ENCODE data around the gene SLC25A52.

The SLC25A52 gene

DNA sequence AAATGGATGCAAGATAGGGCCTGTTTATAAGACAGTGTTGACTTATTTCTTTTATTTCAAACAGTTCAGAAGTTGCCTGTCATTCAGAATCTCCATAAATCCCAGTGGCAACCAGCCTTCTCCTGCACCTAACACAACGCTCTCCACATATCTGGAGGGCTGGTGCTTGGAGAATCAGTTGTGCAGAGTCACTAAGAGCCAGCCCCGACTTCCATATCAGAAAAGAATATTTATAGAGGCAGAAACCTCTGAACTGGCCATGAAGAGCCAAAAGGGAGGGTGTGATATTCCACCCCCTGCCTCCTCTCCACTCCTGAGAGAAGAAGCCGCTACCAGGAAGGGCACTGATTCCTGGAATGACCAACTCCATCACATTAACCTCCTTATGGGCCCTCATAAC, 42.3 kb downstream of the SLC25A52 start:
- Histone ChIP-seq H3K4me1 (ENCODE audit: control insufficient read depth, insufficient read depth, low read length) (no peaks in the 10 kb centered on the region), H3K27me3 (ENCODE audit: control insufficient read depth, insufficient read depth, low read length) (peaks cover 3% of the 10 kb centered on the region), H3K4me2 (ENCODE audit: low read length) (no peak overlapping the region), H3K9me3 (replicated peaks; ENCODE audit: low read length) (no peaks in the 10 kb centered on the region), H3K9ac (ENCODE audit: low read depth, low read length) (no peak overlapping the region), H3K36me3 (ENCODE audit: insufficient read depth, low read length) (no peaks in the 10 kb centered on the region), H3K4me3 (ENCODE audit: low read length) (no peak overlapping the region)

DNA sequence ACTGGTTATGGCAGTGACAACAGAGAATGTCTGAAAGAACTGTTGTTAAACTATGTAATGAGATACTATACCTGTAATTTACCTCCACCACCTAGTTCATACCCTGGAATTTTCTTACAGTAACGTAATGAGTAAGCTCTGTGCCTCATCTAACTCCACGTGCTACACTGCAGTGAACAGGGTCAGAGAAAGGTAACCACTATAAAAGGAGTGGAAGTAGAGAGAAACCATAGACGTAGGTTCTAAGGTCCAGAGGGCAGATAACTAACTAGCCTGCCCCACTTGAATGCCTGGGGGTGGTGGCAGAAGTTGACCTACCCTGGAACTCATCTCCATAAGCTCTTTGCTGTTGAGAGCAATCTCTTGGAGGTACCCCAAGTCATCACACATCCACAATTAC, 44.3 kb downstream of the SLC25A52 start:
- H3K4me3 ChIP-seq (ENCODE audit: low read length), result no peak overlapping the region
- H3K9ac ChIP-seq (ENCODE audit: low read depth, low read length), result no peak overlapping the region
- H3K36me3 ChIP-seq (ENCODE audit: insufficient read depth, low read length), result no peaks in the 10 kb centered on the region
- no peaks in the 10 kb centered on the region for H3K4me1 ChIP-seq (ENCODE audit: control insufficient read depth, insufficient read depth, low read length)
- H3K4me2 ChIP-seq (ENCODE audit: low read length), result no peak overlapping the region
- H3K9me3 ChIP-seq (replicated peaks; ENCODE audit: low read length), result no peaks in the 10 kb centered on the region
- no peaks in the 10 kb centered on the region for H3K27me3 ChIP-seq (ENCODE audit: control insufficient read depth, insufficient read depth, low read length)

DNA sequence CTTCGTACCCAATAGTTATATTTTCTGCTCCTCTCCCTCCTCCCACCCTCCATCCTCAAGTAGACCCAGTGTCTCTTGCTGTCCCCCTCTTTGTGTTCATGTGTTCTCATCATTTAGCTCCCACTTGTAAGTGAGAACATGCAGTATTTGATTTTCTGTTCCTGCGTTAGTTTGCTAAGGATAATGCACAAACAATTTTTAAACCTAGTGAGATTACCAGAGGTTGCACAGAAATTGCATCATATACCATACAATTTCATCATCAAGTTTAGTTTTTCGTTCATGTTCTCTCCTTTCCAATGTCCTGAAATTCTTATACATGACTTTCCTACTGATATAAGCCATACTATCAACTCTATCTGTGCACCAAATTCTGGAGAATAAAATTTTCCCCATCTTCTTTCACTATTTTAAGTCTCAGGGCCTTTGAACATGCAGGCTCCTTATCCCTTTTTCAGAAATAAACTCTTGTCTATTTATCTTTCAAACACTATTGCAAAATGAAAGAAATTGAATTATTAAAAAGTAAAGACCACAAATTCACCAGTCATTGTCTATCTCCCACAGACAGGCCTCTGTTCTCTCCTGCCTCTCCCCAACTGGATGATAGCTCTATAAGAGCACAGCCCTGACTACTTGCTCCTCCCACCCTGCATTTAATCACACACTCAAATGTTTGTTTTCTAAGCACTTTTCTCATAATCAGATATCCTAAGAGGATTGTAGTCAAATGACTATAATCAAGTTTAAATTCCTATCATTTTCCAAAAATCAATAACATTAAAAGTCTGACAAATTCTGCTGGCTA, 49.1 kb downstream of the SLC25A52 start:
- no peaks in the 10 kb centered on the region for H3K36me3 ChIP-seq (ENCODE audit: insufficient read depth, low read length)
- no peak overlapping the region for H3K4me3 ChIP-seq (ENCODE audit: low read length)
- H3K27me3 ChIP-seq (ENCODE audit: control insufficient read depth, insufficient read depth, low read length), result no peaks in the 10 kb centered on the region
- H3K9me3 ChIP-seq (replicated peaks; ENCODE audit: low read length), result no peaks in the 10 kb centered on the region
- H3K4me2 ChIP-seq (ENCODE audit: low read length), result no peak overlapping the region
- no peaks in the 10 kb centered on the region for H3K4me1 ChIP-seq (ENCODE audit: control insufficient read depth, insufficient read depth, low read length)
- H3K9ac ChIP-seq (ENCODE audit: low read depth, low read length), result no peak overlapping the region

DNA sequence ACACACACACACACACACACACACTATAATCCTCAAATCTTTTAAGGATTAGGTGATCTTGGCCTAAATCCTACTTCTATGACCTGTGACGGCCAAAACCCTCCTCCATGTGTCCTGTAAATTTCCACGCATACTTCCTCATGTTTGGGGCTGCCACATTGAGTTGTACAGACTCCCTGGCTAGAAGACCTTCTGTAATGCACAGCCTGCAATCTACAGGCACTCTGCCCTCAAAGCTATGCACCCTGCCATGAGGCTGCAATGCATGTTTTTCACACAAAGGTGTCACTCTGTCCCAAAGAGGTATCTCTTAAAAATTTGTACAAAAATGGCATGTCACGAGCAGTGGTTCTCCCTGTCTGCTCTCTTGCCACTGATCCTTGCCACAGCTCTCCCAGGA, 49.9 kb downstream of the SLC25A52 start:
- Histone ChIP-seq H3K9me3 (replicated peaks; ENCODE audit: low read length) (no peaks in the 10 kb centered on the region), H3K9ac (ENCODE audit: low read depth, low read length) (no peak overlapping the region), H3K27me3 (ENCODE audit: control insufficient read depth, insufficient read depth, low read length) (no peaks in the 10 kb centered on the region), H3K4me3 (ENCODE audit: low read length) (no peak overlapping the region), H3K36me3 (ENCODE audit: insufficient read depth, low read length) (no peaks in the 10 kb centered on the region), H3K4me1 (ENCODE audit: control insufficient read depth, insufficient read depth, low read length) (no peaks in the 10 kb centered on the region), H3K4me2 (ENCODE audit: low read length) (no peak overlapping the region)
